GM18867 (cell line): Measurements from ENCODE around the gene OR10A4.
"Not testable (repeated sequence)": the region's sequence is repeated elsewhere in the genome, so short reads cannot be mapped to it uniquely, and the experiment has no call there.

Experiments used
- ATAC-seq: cut with Tn5 transposase; IDR thresholded peaks from one replicate; pipeline ENCODE4 v1.9.1; 2021; ENCODE audit warnings: mild to moderate bottlenecking, moderate library complexity; ENCODE audit not compliant: unreplicated experiment

OR10A4 gene

DNA sequence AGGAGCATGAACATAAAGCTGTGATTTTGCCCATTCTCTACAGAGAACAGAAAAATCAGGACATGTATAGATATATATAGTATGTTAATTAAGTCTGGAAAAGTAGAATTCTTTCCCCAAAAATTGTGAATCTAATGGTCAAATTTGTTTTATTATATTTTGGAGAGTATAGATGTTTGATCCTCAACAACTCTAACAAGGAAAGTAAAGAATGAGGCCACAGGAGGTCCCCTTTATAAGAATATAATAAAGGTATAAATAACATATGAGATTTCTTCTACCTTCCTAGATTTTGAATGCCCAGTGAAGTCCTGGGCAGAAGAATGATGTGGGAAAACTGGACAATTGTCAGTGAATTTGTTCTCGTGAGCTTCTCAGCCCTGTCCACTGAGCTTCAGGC lies at the start of gene OR10A4:
OR10A4 (plus strand) TSS at position 301 of the 400 bp plus-strand sequence; CDS start at position 324, 23 bp downstream.
- no peak for ATAC-seq

- ATAC-seq, result no peak
Observed at GRCh38 chr11:6828103-6828502, 48.3 kb upstream of the OR10A4 start.

- no peak for ATAC-seq
Observed at GRCh38 chr11:6833356-6833755, 43.1 kb upstream of the OR10A4 start.

DNA sequence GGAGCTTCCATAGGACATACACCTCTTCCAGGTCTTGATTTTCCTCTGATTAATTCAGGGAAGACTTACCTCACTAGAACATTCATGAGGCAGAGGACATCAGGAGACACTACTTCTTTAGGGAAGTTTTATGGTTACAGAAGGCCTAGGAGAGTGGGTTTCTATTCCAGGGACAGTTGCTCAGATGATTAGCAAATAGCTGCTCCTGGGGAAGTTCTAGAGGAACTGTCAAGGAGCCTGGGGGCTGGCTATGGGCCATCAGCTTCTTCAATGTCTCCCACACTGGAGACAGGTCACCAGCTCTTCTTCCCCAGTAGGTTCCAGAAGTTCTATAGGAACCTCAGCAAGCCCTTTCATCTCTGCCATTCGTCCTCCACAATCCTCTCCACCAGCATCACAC lies 42.4 kb upstream of the OR10A4 start:
- no peak for ATAC-seq

- no peak for ATAC-seq
Observed at GRCh38 chr11:6841694-6842093, 34.7 kb upstream of the OR10A4 start.

DNA sequence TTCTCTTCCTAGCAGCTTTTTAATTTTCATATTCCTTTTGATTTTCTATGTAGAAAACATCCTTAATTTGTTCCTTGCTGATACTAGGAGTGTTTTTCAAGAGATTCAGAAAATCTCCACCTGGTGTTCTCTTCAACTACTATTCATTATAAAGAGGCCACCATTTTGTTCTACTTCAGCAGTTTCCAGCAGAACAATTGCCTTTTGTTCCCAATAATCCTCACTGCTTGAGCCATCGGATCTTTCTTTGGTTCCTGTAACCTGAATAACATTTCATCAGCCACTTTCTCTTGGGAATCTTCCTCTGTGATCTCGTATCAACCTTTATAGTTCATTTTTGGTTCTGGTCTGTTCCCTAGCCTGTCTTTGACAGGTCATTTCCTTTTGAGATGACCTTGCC lies 32.8 kb upstream of the OR10A4 start:
- no peak for ATAC-seq

DNA sequence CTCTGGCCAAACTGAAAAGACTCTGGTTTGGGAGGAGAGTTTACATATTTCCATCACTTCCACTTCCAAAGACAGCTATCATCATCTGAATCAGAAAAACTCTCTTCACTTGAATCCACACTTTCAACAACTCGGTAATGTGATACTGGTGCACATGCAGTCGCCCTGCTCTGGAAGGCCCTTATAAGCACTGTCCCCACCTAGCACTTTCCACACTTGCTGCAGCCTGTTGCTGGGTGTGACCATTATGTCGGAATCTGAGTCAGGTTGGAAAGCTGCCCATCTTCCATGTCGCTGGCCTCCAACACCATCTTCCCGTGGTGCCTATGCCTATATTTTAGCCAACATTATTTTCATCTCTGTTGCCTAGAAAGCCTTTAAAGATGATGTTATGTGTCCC lies 32.1 kb upstream of the OR10A4 start:
- no peak for ATAC-seq

GRCh38 chr11:6845383-6845782 lies 31.0 kb upstream of the OR10A4 start, which contains the start of gene OR10A5:
OR10A5 (plus strand) TSS chr11:6845683; CDS start chr11:6845683, 0 bp downstream.
- no peak for ATAC-seq

- no peak for ATAC-seq
Observed at GRCh38 chr11:6850526-6850925, 25.9 kb upstream of the OR10A4 start.

- not testable (repeated sequence) for ATAC-seq
Observed at GRCh38 chr11:6854801-6855200, 21.6 kb upstream of the OR10A4 start.

GRCh38 chr11:6855971-6856541 lies 20.4 kb upstream of the OR10A4 start:
- no peak for ATAC-seq

DNA sequence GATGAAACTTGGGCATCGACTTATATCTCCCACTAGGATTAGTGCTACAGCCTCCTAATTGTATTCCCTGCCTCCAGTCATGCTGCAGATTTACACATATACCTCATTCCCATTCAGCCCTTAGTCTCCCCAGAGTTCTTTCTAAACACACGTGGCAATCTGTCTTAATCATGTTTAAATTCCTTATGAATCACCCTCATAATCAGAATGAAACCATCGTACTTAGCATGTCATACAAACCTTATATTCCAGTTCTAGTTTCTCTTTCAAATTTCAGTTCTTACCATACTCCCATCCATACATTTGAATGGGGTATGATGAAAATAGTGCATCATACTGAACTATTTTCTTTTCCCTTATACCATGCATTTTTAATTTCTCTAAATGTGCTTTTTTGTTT lies 19.6 kb upstream of the OR10A4 start:
- peak; percentile 66 for ATAC-seq

DNA sequence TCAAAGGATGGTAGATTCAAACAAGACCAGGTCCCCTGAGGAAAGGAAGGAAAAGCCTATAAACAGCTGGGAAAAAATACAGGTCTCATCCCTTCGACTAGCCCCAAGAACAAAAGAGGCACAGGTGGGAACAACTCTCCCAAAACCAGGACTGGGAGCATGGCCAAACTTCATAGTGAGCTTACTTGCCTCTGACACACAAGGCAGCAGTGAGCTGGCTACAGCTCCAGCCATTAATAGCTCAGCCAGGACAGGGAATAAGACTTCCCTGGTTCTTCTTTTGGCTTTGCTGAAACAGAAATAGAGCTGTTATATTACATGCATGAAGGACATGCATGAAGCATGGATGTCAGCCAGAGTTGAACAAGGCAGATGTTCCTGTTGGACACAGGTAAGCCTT lies 13.5 kb upstream of the OR10A4 start, which contains the start of gene OR10A2:
OR10A2 (plus strand) TSS at position 97 of the 400 bp plus-strand sequence. CDS start 6,698 bp downstream, outside the sequence.
- ATAC-seq, result no peak

DNA sequence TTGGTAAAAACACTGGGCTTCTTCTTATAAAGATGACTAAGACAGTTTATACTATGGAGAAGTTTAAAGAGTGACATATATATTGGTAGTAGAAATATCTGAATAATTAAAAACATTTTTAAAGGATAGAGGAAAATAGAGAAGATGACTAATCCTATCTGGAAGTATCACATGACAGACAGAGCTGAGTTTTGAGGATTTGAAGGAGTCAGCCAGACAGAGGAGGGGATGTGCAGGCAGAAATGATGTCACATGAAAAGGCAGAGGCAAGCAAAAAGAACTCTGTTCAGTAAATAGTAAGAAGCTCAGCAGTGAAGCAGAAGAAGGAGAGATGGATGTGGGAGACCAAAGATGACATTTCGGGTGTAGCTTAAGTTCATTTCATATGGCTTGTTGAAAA lies 12.0 kb upstream of the OR10A4 start:
- ATAC-seq, result no peak

GRCh38 chr11:6871278-6871677 lies 5.1 kb upstream of the OR10A4 start:
- no peak for ATAC-seq

DNA sequence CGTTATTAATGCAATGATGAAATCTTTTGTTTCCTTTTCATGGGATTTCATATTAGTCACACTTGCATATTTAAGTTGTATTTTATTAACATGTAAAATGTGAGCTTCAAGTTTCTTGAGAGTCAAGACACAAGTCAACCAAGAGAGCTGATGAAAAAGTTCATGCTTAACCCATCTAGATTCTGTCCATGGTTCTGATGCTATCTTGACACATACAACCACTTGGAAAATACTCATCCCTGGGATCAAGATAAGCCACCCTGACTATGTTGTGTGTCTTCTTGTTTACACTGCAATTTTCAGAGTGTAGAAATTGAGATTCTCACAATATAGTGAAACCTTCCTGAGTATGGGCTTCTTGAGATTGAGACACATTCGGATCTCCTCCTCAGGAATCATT lies 664 bp upstream of the OR10A4 start:
- ATAC-seq, result no peak

GRCh38 chr11:6876914-6877313 lies 489 bp downstream of the OR10A4 start:
- ATAC-seq, result peak; percentile 69

- no peak for ATAC-seq
Observed at GRCh38 chr11:6882751-6883150, 6.3 kb downstream of the OR10A4 start.

DNA sequence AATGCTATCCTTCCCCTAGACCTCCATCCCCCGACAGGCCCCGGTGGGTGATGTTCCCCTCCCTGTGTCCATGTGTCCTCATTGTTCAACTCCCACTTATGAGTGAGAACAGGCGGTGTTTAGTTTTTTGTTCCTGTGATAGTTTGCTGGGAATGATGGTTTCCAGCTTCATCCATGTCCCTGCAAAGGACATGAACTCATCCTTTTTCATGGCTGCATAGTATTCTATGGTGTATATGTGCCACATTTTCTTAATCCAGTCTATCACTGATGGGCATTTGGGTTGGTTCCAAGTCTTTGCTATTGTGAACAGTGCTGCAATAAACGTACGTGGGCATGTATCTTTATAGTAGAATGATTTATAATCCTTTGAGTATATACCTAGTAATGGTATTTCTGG lies 11.3 kb downstream of the OR10A4 start:
- not testable (repeated sequence) for ATAC-seq

DNA sequence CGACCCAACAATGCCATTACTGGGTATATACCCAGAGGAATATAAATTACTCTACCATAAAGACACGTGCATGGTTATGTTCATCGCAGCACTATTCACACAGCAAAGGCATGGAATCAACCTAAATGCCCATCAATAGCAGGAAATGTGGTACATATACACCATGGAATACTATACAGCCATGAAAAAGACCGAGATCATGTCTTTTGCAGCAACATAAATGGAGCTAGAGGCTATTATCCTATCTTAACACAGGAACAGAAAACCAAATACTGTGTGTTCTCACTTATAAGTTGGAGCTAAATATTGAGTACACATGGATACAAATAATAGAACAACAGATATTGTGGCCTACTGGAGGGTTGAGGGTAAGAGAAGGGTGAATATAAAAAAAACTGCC lies 12.4 kb downstream of the OR10A4 start:
- ATAC-seq, result no peak

- ATAC-seq, result no peak
Observed at GRCh38 chr11:6889835-6890234, 13.4 kb downstream of the OR10A4 start.

- ATAC-seq, result no peak
Observed at GRCh38 chr11:6892400-6892799, 16.0 kb downstream of the OR10A4 start, which contains the start of gene OR2D2. OR2D2 (minus strand) TSS chr11:6892500; CDS start chr11:6892500, 0 bp downstream.

DNA sequence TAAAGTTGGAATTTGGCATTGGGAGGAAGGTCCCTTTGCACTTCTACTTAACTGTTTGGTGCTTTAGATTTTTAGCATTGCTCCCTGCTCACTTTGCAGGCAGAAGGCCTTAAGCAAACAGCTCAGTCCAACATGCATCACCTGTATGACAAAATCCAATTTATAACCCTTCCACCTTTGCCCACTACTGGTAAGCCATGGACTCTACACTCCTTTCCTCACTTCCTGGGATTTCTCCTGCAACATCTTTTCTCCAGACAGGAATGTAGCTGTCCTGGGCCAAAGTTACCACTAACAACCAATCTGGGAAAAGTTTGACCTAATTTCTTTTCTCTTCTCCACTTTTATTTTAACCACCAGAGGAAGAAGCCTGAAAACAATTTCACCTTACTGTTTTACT lies 17.7 kb downstream of the OR10A4 start:
- no peak for ATAC-seq
